ENCODE results near the gene SCEL. TPM values are rescaled to one million over a fixed set of nuclear protein-coding genes. Genes with fewer than 3 reads are reported as not detected.

The SCEL gene
- total and polyA plus RNA-seq, 2 of the 4 experiments (the other 2 are of a cell fraction): not detected

GRCh38 chr13:77522444-77522843 lies 13.1 kb upstream of the SCEL start:
- Histone ChIP-seq H2AK9ac (replicated peaks; ENCODE audit: low read depth, low read length, poor library complexity) (no peak overlapping the region), H2BK5ac (ENCODE audit: low read depth, low read length, poor library complexity, severe bottlenecking) (no peak overlapping the region), H4K5ac (ENCODE audit: low read depth, low read length) (no peak overlapping the region), H2BK20ac (ENCODE audit: low read depth, low read length) (no peak overlapping the region), H3K18ac (ENCODE audit: low read depth, low read length) (no peak overlapping the region), H2BK120ac (ENCODE audit: low read depth, low read length) (no peak overlapping the region), H4K20me1 (ENCODE audit: insufficient read depth, low read length) (no peaks in the 10 kb centered on the region), H3K79me1 (ENCODE audit: low read depth in 1 of 2, low read length in 2 of 2) (no peaks in the 10 kb centered on the region), H3K56ac (ENCODE audit: extremely low read depth, insufficient read depth, low read length) (no peak overlapping the region), H3K4me3 (ENCODE audit: insufficient read depth, low read depth, low read length) (no peak overlapping the region), H2AFZ (replicated peaks; ENCODE audit: low read length, poor library complexity) (no peak overlapping the region), H2AK5ac (ENCODE audit: low read depth, low read length) (no peak overlapping the region), H3K9ac (ENCODE audit: low read depth, low read length) (no peak overlapping the region), H3K4me2 (ENCODE audit: low read depth, low read length) (no peak overlapping the region), H3K9me1 (ENCODE audit: insufficient read depth, low read length) (no peaks in the 10 kb centered on the region), H3K27me3 (ENCODE audit: control insufficient read depth, insufficient read depth, low read length) (no peaks in the 10 kb centered on the region), H4K91ac (ENCODE audit: insufficient read depth, low read depth, low read length) (no peak overlapping the region), H2BK15ac (ENCODE audit: low read depth, low read length) (no peak overlapping the region), H3K23ac (ENCODE audit: low read depth, low read length) (no peak overlapping the region), H3K36me3 (ENCODE audit: control insufficient read depth, insufficient read depth, low read length) (no peaks in the 10 kb centered on the region), H4K8ac (ENCODE audit: low read depth in 2 of 2, low read length in 2 of 2) (no peak overlapping the region), H3K9me3 (ENCODE audit: control insufficient read depth, insufficient read depth, low read length) (no peaks in the 10 kb centered on the region), H3K27ac (ENCODE audit: insufficient read depth, low read length) (no peak overlapping the region), H3K14ac (replicated peaks; ENCODE audit: low read depth, low read length) (no peak overlapping the region), H3K4me1 (ENCODE audit: control insufficient read depth, insufficient read depth, low read length) (no peaks in the 10 kb centered on the region), H3K4ac (ENCODE audit: low read depth, low read length) (no peak overlapping the region)
- dilution Hi-C loops (cut with HindIII; ENCODE audit: low sequenced_read_pairs, unreplicated experiment) (no loop called here), in situ Hi-C loops (cut with MboI; ENCODE audit: low sequenced_read_pairs) (no loop called here), intact Hi-C loops (cut with micrococcal nuclease) (no loop called here)
- TF ChIP-seq USF2 (IDR thresholded peaks at IDR 0.05; ENCODE audit: low read depth, low read length): no peak
- TF ChIP-seq FOS (IDR thresholded peaks at IDR 0.05; ENCODE audit: low read depth, low read length): no peak
- TF ChIP-seq RFX5 (IDR thresholded peaks at IDR 0.05; ENCODE audit: low read depth, low read length): no peak
- POLR2A ChIA-PET (ENCODE audit: unreplicated experiment): interaction anchor here (0.5 kb wide), 1 partner anchor 49 kb away, joined by 5 read pairs; no protein-coding TSS in a partner anchor
- ATAC-seq (ENCODE audit: low read depth) (no peak), DNase-seq (no peak)
- CTCF ChIA-PET: no interaction called here
- WGBS, 2 experiments (ENCODE audit: extremely low coverage in 2 of 2, insufficient read length in 1 of 2): no CpG with 5 or more reads among the region's 3 CpGs
- BruUV-seq (replicated peaks): no TSS peak

All from IMR-90 (cell line).